Measurements from ENCODE around the gene COL4A2.

- TF ChIP-seq ZNF843 (tag by site-specific recombination; IDR thresholded peaks at IDR 0.05) (no peak), PRDM1 (tag by site-specific recombination; IDR thresholded peaks at IDR 0.05) (no peak), CTCF (tag by site-specific recombination; IDR thresholded peaks at IDR 0.05) (no peak), ZNF311 (tag by site-specific recombination; IDR thresholded peaks at IDR 0.05; ENCODE audit: borderline replicate concordance) (no peak), ZNF174 (tag by site-specific recombination; IDR thresholded peaks at IDR 0.05) (no peak), ZNF600 (tag by site-specific recombination; IDR thresholded peaks at IDR 0.05) (no peak), ZNF391 (tag by site-specific recombination; IDR thresholded peaks at IDR 0.05; ENCODE audit: borderline replicate concordance, low read depth) (no peak), ZNF175 (tag by site-specific recombination; IDR thresholded peaks at IDR 0.05) (no peak), ZNF18 (tag by site-specific recombination; IDR thresholded peaks at IDR 0.05) (no peak), ZNF571 (tag by site-specific recombination; IDR thresholded peaks at IDR 0.05) (no peak), ZBTB26 (tag by site-specific recombination; optimal IDR thresholded peaks at IDR 0.05) (no peak)
Measured at GRCh38 chr13:110457361-110457760, 150.3 kb downstream of the COL4A2 start.
